Measurements from ENCODE around the gene ZNF407. TPM values are rescaled to one million over a fixed set of nuclear protein-coding genes. Genes with fewer than 3 reads are reported as not detected.

ZNF407 gene
- polyA plus RNA-seq, 3 donors from 2014 or later = 1.5 to 4.7 (median 1.5) TPM

DNA sequence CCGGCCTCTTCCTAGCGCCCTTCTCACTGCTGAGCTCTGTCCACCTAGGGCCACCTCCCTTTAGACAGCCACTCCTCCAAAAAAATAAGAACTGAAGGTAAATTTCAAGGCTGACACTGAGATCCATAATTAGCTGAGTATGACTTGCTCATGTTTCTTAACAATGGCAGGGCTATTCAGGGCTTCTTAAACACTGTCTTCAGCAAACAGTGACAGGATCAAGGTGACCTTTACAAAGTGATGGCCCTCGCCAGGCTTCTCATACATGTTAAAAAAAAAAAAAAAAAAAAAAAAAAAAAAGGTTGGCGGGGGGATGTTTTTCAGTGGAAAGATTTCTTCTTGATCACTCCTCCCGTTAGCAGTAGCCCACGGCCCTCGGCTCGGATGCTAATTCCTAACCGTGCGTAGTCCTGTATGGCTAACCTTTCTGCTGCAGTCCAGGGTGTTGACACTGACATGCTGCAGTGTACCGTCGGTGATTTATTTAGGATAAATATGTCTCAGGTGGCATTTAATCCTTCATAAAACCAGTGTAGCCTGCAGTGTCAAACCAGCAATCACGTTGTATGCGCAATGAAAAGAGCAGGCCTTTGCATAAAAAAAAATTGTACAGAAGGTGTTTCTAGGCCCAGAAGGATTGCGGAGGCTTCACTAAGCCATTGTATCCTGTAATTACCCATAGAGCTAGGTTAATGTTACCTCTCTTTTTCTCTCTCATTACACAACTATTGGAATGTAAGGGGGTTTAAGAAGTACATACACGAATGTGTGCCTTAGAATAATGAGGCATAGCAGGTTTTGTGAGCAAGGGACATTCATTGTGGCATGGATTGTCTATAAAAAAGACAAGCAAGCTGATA lies 468.6 kb downstream of the ZNF407 start:
- Mint-ChIP-seq H3K27me3 (ENCODE audit: low read depth in 3 of 3) (peaks cover 0 to 9% (median 1%) of the 10 kb centered on the region in 3 donors), H3K27ac (no peak overlapping the region), H3K9me3 (peaks cover 0 to 2% (median 0%) of the 10 kb centered on the region in 6 donors), H3K36me3 (peaks cover 8 to 15% (median 11%) of the 10 kb centered on the region in 3 donors), H3K4me1 (peaks cover 21 to 22% of the 10 kb centered on the region in 2 donors), H3K4me3 (no peak overlapping the region)
- DNase-seq = no peak

- peaks cover 0 to 9% (median 1%) of the 10 kb centered on the region in 3 donors for H3K27me3 Mint-ChIP-seq (ENCODE audit: low read depth in 3 of 3)
- peaks cover 8 to 15% (median 11%) of the 10 kb centered on the region in 3 donors for H3K36me3 Mint-ChIP-seq
- no peak overlapping the region for H3K4me3 Mint-ChIP-seq
- no peak overlapping the region for H3K27ac Mint-ChIP-seq
- peaks cover 28% of the 10 kb centered on the region in 2 donors for H3K4me1 Mint-ChIP-seq
- H3K9me3 Mint-ChIP-seq = peaks cover 0 to 2% (median 0%) of the 10 kb centered on the region in 6 donors
- no peak for DNase-seq
Measured at GRCh38 chr18:75066936-75067335, 469.3 kb downstream of the ZNF407 start.

- DNase-seq = no peak
- peaks cover 0 to 5% (median 1%) of the 10 kb centered on the region in 3 donors for H3K27me3 Mint-ChIP-seq (ENCODE audit: low read depth in 3 of 3)
- H3K9me3 Mint-ChIP-seq = peaks cover 0 to 2% (median 0%) of the 10 kb centered on the region in 6 donors
- H3K36me3 Mint-ChIP-seq = peaks cover 8 to 19% (median 15%) of the 10 kb centered on the region in 3 donors
- peak overlapping the region in 1 of 5 donors; percentile 27 for H3K4me3 Mint-ChIP-seq
- H3K4me1 Mint-ChIP-seq = peaks cover 32 to 33% of the 10 kb centered on the region in 2 donors
- H3K27ac Mint-ChIP-seq = peak overlapping the region in 4 of 6 donors; percentile 34 to 73 (median 58)
Measured at GRCh38 chr18:75067996-75068645, 470.5 kb downstream of the ZNF407 start.

- Mint-ChIP-seq H3K36me3 (peaks cover 13 to 26% (median 18%) of the 10 kb centered on the region in 3 donors), H3K27me3 (ENCODE audit: low read depth in 3 of 3) (peaks cover 0 to 5% (median 1%) of the 10 kb centered on the region in 3 donors), H3K27ac (peak overlapping the region in 3 of 6 donors; percentile 75 to 99 (median 96)), H3K9me3 (peaks cover 0 to 5% (median 2%) of the 10 kb centered on the region in 6 donors), H3K4me3 (no peak overlapping the region), H3K4me1 (peaks cover 35% of the 10 kb centered on the region in 2 donors)
- DNase-seq = no peak
Measured at GRCh38 chr18:75068682-75069435, 471.2 kb downstream of the ZNF407 start.

DNA sequence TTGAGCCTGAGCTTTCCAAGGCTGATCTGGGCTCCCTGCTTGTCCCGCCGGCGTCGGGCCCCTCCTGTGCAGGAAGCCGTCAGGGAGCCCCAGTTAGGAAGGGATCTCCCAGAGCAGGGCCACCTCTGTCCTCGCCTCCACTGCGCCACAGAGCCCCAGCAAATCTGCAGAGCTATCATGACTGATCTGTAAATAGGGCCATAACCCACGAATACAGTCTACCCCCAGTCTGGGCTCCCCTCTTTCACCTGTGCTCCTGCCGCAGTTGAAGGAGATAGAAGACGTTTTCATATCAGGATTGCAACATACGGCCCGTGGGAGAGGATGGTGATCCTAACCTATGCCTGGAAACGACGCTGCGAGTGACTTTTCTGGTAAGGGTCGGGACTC lies 472.6 kb downstream of the ZNF407 start:
- peak overlapping the region; percentile 79 to 95 (median 86) for H3K4me3 Mint-ChIP-seq
- H3K27me3 Mint-ChIP-seq (ENCODE audit: low read depth in 3 of 3) = peaks cover 0 to 5% (median 1%) of the 10 kb centered on the region in 3 donors
- H3K27ac Mint-ChIP-seq = peak overlapping the region; percentile 92 to 99 (median 96)
- peaks cover 13 to 26% (median 18%) of the 10 kb centered on the region in 3 donors for H3K36me3 Mint-ChIP-seq
- H3K9me3 Mint-ChIP-seq = peaks cover 0 to 13% (median 4%) of the 10 kb centered on the region in 6 donors
- peaks cover 35 to 41% of the 10 kb centered on the region in 2 donors for H3K4me1 Mint-ChIP-seq
- DNase-seq = no peak

DNA sequence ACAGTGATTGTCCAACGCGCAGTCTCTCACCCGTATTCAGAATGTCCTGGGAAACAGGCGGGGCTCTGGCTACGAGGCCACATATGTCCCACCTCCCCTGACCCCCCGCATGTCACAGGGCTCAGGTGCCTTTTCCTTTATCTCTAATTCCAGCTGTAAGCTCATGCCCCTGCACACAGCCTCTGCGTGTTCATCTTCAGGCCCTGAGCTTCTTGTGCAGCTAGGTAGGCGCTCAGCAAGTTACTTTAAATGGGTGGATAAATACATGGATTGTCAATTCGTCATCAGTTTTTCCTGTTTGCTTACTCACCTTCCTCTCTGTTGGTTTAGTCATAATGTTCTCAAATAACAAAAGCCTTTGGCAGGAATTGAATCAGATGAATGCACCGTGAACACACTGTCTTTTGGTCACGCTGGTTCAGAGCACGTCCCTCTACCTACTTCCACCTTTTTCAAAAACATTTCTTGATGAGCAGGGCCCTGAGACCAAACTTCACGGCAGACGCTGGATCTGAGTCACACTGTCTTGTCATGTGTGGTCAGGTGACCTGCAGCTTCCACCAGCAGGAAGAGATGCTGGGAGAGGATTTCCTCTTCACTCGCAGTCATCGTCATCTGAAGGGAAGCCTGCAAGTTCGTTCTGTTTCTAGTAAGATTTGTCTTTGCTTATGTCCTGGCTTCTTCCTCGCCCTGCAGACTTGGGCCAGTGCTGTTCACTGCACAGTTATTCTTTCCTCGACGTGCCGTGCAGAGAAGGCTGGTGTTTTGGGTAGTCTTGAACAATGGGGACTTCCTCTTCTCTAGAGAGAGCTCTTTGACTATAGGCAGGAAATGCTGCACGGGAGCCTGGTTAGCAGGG lies 473.2 kb downstream of the ZNF407 start:
- Mint-ChIP-seq H3K27ac (peak overlapping the region; percentile 92 to 99 (median 96)), H3K4me1 (peaks cover 35 to 41% of the 10 kb centered on the region in 2 donors), H3K4me3 (peak overlapping the region; percentile 79 to 95 (median 86)), H3K27me3 (ENCODE audit: low read depth in 3 of 3) (peaks cover 0 to 4% (median 1%) of the 10 kb centered on the region in 3 donors), H3K9me3 (peaks cover 0 to 16% (median 4%) of the 10 kb centered on the region in 6 donors), H3K36me3 (peaks cover 13 to 22% (median 17%) of the 10 kb centered on the region in 3 donors)
- DNase-seq = peak; percentile 57 to 69 (median 60)

- Mint-ChIP-seq H3K27ac (peak overlapping the region; percentile 92 to 99 (median 96)), H3K4me1 (peaks cover 35 to 41% of the 10 kb centered on the region in 2 donors), H3K36me3 (peaks cover 17 to 22% (median 19%) of the 10 kb centered on the region in 3 donors), H3K9me3 (peaks cover 0 to 22% (median 7%) of the 10 kb centered on the region in 6 donors), H3K27me3 (ENCODE audit: low read depth in 3 of 3) (peaks cover 0 to 4% (median 1%) of the 10 kb centered on the region in 3 donors), H3K4me3 (peak overlapping the region; percentile 79 to 95 (median 86))
- DNase-seq = no peak
Measured at GRCh38 chr18:75071484-75071785, 473.8 kb downstream of the ZNF407 start.

- peaks cover 35 to 41% of the 10 kb centered on the region in 2 donors for H3K4me1 Mint-ChIP-seq
Measured at GRCh38 chr18:75071866-75072671, 474.4 kb downstream of the ZNF407 start.

GRCh38 chr18:75072672-75073371 lies 475.2 kb downstream of the ZNF407 start:
- Mint-ChIP-seq H3K36me3 (peaks cover 17 to 29% (median 21%) of the 10 kb centered on the region in 3 donors), H3K27me3 (ENCODE audit: low read depth in 3 of 3) (peaks cover 0 to 3% (median 1%) of the 10 kb centered on the region in 3 donors), H3K4me1 (peaks cover 35 to 41% of the 10 kb centered on the region in 2 donors), H3K4me3 (no peak overlapping the region), H3K27ac (no peak overlapping the region), H3K9me3 (peaks cover 6 to 34% (median 13%) of the 10 kb centered on the region in 6 donors)
- DNase-seq = no peak

More at GRCh38 chr18:75071866-75072671, 474.4 kb downstream of the ZNF407 start:
- H3K27me3 Mint-ChIP-seq (ENCODE audit: low read depth in 3 of 3) = peaks cover 0 to 4% (median 1%) of the 10 kb centered on the region in 3 donors
- peaks cover 17 to 22% (median 21%) of the 10 kb centered on the region in 3 donors for H3K36me3 Mint-ChIP-seq
- H3K9me3 Mint-ChIP-seq = peaks cover under 1 to 26% (median 9%) of the 10 kb centered on the region in 6 donors
- H3K4me3 Mint-ChIP-seq = peak overlapping the region in 4 of 5 donors; percentile 83 to 95 (median 88)
- DNase-seq = no peak
- H3K27ac Mint-ChIP-seq = peak overlapping the region in 5 of 6 donors; percentile 40 to 99 (median 94)

- H3K4me3 Mint-ChIP-seq = no peak overlapping the region
- H3K27me3 Mint-ChIP-seq (ENCODE audit: low read depth in 3 of 3) = no peaks in the 10 kb centered on the region
- DNase-seq = no peak
- peaks cover 35 to 41% of the 10 kb centered on the region in 2 donors for H3K4me1 Mint-ChIP-seq
- H3K9me3 Mint-ChIP-seq = peaks cover 11 to 40% (median 16%) of the 10 kb centered on the region in 6 donors
- peak overlapping the region in 1 of 6 donors; percentile 28 for H3K27ac Mint-ChIP-seq
- H3K36me3 Mint-ChIP-seq = peaks cover 17 to 29% (median 21%) of the 10 kb centered on the region in 3 donors
Measured at GRCh38 chr18:75073654-75074053, 476.0 kb downstream of the ZNF407 start.
